ENCODE results near the gene TRMT112. TPM values are rescaled to one million over a fixed set of nuclear protein-coding genes. Genes with fewer than 3 reads are reported as not detected.
A peak's percentile ranks its signal among the peaks of the same experiment; 100 is the strongest.

Gene TRMT112
- total RNA-seq, 4 donors from 2014 or later, result 200 to 462 (median 323) TPM

DNA sequence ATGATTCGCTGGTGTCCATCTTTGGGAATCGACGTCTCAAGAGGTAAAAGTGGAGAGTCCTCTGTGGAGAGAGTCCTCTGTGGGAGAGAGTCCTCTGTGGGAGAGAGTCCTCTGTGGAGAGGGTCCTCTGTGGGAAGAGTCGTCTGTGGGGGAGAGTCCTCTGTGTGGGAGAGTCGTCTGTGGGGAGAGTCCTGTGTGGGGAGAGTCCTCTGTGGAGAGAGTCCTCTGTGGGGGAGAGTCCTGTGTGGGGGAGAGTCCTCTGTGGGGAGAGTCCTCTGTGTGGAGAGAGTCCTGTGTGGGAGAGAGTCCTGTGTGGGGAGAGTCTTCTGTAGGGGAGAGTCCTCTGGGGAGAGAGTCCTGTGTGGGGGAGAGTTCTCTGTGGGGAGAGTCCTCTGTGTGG lies 3.7 kb upstream of the TRMT112 start:
- Histone ChIP-seq H3K36me3 (no peaks in the 10 kb centered on the region), H3K4me1 (no peaks in the 10 kb centered on the region), H3K27ac (no peak overlapping the region), H3K27me3 (no peaks in the 10 kb centered on the region), H3K9me3 (no peaks in the 10 kb centered on the region), H3K4me3 (no peak overlapping the region)
- TF ChIP-seq, protein P1, sequence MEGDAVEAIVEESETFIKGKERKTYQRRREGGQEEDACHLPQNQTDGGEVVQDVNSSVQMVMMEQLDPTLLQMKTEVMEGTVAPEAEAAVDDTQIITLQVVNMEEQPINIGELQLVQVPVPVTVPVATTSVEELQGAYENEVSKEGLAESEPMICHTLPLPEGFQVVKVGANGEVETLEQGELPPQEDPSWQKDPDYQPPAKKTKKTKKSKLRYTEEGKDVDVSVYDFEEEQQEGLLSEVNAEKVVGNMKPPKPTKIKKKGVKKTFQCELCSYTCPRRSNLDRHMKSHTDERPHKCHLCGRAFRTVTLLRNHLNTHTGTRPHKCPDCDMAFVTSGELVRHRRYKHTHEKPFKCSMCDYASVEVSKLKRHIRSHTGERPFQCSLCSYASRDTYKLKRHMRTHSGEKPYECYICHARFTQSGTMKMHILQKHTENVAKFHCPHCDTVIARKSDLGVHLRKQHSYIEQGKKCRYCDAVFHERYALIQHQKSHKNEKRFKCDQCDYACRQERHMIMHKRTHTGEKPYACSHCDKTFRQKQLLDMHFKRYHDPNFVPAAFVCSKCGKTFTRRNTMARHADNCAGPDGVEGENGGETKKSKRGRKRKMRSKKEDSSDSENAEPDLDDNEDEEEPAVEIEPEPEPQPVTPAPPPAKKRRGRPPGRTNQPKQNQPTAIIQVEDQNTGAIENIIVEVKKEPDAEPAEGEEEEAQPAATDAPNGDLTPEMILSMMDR (IDR thresholded peaks at IDR 0.05), result no peak
- TF ChIP-seq POLR2A (IDR thresholded peaks at IDR 0.05), result no peak
- no peak for DNase-seq
- intact Hi-C loops (cut with DNase I; ENCODE audit: low total_unique reads), result no loop called here

DNA sequence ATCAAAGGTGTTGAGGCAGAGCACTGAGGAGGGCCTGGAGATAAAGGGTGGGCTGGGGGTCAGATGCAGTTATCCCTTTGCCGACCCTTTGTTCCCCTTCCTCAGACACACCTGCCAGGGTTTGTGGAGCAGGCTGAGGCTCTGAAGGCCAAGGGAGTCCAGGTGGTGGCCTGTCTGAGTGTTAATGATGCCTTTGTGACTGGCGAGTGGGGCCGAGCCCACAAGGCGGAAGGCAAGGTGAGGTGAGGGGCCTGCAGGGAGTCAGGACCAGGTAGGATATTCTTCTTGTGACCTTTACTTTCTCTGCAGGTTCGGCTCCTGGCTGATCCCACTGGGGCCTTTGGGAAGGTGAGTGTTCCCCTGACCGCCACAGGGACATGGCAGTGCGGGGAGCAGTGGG lies 3.2 kb upstream of the TRMT112 start:
- intact Hi-C loops (cut with DNase I; ENCODE audit: low total_unique reads), result no loop called here
- no peak overlapping the region for H3K27ac ChIP-seq
- TF ChIP-seq, protein P1 (IDR thresholded peaks at IDR 0.05), result no peak

DNA sequence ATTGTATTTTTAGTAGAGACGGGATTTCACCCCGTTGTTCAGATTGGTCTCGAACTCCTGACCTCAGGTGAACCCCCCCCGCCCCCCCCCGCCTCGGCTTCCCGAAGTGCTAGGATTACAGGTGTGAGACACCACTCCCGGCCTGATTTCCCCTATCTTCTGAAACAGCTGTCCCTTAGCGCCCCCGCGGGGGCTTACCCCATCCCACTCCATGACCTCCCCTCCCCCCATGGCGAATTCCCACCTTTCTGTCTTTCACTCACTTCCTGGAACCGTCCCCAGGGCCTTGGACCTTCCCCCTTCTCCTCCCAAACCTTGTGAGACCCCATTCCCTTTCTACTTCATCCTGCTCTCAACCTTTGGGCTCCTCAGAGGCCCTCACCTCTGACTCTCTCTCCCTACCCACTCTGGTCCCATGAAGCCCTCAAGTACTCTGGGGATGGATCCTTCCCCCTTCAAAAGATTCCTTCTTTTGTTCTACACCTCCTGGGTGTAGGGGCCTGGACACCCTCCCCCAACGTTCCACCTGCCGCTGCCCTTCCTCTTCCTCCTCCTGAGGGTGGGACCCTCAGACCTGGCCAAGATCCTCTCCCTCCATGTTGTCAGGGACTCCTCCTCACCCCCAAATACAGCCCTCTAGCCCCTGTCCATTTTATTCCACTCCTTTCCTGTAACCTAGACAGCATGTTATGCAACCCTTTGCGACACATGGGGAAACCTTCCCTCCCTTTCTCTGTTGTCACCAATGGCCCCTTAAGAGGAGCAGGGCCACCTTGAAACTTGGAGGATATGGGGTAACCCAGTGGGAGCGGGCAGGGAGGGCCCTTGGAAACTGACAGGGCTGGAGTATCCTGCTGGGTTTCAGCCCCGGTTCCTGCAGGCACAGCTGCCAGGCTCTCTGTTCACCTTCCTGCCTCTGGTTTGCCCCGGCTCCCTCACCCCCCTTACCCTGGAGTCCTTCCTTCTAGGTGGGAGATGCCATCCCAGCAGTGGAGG lies 1.7 kb upstream of the TRMT112 start:
- intact Hi-C loops (cut with DNase I; ENCODE audit: low total_unique reads), result no loop called here
- no peak for TF ChIP-seq POLR2A (IDR thresholded peaks at IDR 0.05)
- TF ChIP-seq, protein P1 (IDR thresholded peaks at IDR 0.05), result no peak
- Histone ChIP-seq H3K9me3 (no peaks in the 10 kb centered on the region), H3K36me3 (no peaks in the 10 kb centered on the region), H3K27ac (peak overlapping the region; percentile 97 to 98), H3K4me1 (no peaks in the 10 kb centered on the region), H3K27me3 (no peaks in the 10 kb centered on the region), H3K4me3 (peak overlapping the region; percentile 74 to 75)
- peak in 1 of 2 donors; percentile 46 for DNase-seq

More for the DNA sequence above, 3.2 kb upstream of the TRMT112 start:
- H3K9me3 ChIP-seq, result no peaks in the 10 kb centered on the region
- DNase-seq, result no peak
- H3K36me3 ChIP-seq, result no peaks in the 10 kb centered on the region
- no peaks in the 10 kb centered on the region for H3K4me1 ChIP-seq
- no peak overlapping the region for H3K4me3 ChIP-seq
- H3K27me3 ChIP-seq, result no peaks in the 10 kb centered on the region

DNA sequence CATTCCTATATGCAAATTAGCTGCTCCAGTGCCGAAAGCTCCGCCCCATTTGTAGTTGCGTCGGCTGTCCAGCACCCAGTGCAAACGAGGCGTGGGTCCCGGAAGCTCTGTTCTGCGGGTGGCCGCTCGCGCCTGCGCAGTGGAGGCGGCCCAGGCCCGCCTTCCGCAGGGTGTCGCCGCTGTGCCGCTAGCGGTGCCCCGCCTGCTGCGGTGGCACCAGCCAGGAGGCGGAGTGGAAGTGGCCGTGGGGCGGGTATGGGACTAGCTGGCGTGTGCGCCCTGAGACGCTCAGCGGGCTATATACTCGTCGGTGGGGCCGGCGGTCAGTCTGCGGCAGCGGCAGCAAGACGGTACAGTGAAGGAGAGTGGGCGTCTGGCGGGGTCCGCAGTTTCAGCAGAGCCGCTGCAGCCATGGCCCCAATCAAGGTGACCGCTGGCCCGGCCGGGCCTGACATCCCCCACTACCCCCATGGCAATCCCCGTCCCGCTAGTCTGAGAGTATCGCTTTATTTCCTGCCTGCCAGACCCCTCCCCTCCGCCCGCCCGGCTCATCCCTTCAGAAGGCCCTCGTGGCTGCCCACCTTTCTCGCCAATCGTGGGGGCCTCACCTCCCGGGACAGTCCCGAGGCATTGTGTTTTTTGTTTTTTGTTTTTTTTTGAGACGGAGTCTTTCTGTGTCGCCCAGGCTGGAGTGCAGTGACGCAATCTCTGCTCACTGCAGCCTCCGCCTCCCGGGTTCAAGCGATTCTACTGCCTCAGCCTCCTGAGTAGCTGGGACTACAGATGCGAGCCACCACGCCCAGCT lies 804 bp upstream of the TRMT112 start, which contains the start of gene PRDX5:
PRDX5 (plus strand) TSS at position 161 of the 805 bp plus-strand sequence; CDS start at position 256, 95 bp downstream.
- H3K36me3 ChIP-seq, result no peaks in the 10 kb centered on the region
- DNase-seq, result peak; percentile 94 to 97
- no peaks in the 10 kb centered on the region for H3K4me1 ChIP-seq
- peak within 1 kb of the TSS; percentile 74 to 75 for H3K4me3 ChIP-seq
- TF ChIP-seq POLR2A (IDR thresholded peaks at IDR 0.05), result peak; percentile 79 to 94
- TF ChIP-seq, protein P1 (IDR thresholded peaks at IDR 0.05), result peak; percentile 44 to 80 (median 54)
- H3K27me3 ChIP-seq, result no peaks in the 10 kb centered on the region
- no peaks in the 10 kb centered on the region for H3K9me3 ChIP-seq
- peak within 1 kb of the TSS; percentile 97 to 98 for H3K27ac ChIP-seq
- intact Hi-C loops (cut with DNase I; ENCODE audit: low total_unique reads), result no loop called here

Data from uterus (tissue), 4 donors.